ENCODE data around the gene PRRG1. TPM values are rescaled to one million over a fixed set of nuclear protein-coding genes. Genes with fewer than 3 reads are reported as not detected.

Gene PRRG1
- total and polyA plus RNA-seq, 2 of the 13 experiments (the other 11 are each of a cell fraction or from before 2014, with no cell fraction given), result 5.0 to 11.0 TPM

DNA sequence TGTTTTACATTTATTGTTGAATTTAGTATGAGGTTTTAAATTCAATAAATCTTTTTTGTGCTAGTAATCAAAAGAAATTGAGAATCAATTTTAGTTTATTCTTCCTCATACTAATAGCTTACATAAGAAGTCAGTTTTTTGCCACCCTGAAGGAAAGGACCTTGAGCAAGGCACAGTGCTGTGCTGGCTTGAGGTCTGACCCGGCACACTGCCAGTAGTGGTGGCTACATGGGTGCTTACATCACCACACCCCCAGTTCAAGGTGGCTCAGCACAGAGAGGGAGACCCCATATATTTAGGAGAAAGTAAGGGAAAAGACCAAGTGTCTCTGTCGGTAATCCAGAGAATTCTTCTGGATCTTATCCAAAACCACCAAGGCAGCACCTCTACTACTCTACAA lies 136.3 kb downstream of the PRRG1 start:
- TF ChIP-seq CCAR2 (optimal IDR thresholded peaks at IDR 0.05; ENCODE audit: low read depth, low read length), result no peak
- TF ChIP-seq, protein P1, sequence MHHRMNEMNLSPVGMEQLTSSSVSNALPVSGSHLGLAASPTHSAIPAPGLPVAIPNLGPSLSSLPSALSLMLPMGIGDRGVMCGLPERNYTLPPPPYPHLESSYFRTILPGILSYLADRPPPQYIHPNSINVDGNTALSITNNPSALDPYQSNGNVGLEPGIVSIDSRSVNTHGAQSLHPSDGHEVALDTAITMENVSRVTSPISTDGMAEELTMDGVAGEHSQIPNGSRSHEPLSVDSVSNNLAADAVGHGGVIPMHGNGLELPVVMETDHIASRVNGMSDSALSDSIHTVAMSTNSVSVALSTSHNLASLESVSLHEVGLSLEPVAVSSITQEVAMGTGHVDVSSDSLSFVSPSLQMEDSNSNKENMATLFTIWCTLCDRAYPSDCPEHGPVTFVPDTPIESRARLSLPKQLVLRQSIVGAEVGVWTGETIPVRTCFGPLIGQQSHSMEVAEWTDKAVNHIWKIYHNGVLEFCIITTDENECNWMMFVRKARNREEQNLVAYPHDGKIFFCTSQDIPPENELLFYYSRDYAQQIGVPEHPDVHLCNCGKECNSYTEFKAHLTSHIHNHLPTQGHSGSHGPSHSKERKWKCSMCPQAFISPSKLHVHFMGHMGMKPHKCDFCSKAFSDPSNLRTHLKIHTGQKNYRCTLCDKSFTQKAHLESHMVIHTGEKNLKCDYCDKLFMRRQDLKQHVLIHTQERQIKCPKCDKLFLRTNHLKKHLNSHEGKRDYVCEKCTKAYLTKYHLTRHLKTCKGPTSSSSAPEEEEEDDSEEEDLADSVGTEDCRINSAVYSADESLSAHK (CRISPR knock-in tag; IDR thresholded peaks at IDR 0.05; ENCODE audit: borderline replicate concordance), result no peak
- TF ChIP-seq FOXC1 (CRISPR knock-in tag; IDR thresholded peaks at IDR 0.05; ENCODE audit: borderline replicate concordance), result no peak
- TF ChIP-seq, protein P2, sequence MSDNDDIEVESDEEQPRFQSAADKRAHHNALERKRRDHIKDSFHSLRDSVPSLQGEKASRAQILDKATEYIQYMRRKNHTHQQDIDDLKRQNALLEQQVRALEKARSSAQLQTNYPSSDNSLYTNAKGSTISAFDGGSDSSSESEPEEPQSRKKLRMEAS (IDR thresholded peaks at IDR 0.05), result no peak
- no peak for TF ChIP-seq ELF1 (CRISPR knock-in tag; IDR thresholded peaks at IDR 0.05)
- TF ChIP-seq, protein P3, sequence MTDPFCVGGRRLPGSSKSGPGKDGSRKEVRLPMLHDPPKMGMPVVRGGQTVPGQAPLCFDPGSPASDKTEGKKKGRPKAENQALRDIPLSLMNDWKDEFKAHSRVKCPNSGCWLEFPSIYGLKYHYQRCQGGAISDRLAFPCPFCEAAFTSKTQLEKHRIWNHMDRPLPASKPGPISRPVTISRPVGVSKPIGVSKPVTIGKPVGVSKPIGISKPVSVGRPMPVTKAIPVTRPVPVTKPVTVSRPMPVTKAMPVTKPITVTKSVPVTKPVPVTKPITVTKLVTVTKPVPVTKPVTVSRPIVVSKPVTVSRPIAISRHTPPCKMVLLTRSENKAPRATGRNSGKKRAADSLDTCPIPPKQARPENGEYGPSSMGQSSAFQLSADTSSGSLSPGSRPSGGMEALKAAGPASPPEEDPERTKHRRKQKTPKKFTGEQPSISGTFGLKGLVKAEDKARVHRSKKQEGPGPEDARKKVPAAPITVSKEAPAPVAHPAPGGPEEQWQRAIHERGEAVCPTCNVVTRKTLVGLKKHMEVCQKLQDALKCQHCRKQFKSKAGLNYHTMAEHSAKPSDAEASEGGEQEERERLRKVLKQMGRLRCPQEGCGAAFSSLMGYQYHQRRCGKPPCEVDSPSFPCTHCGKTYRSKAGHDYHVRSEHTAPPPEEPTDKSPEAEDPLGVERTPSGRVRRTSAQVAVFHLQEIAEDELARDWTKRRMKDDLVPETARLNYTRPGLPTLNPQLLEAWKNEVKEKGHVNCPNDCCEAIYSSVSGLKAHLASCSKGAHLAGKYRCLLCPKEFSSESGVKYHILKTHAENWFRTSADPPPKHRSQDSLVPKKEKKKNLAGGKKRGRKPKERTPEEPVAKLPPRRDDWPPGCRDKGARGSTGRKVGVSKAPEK (CRISPR knock-in tag; IDR thresholded peaks at IDR 0.05; ENCODE audit: borderline replicate concordance), result no peak
- TF ChIP-seq, protein P4, sequence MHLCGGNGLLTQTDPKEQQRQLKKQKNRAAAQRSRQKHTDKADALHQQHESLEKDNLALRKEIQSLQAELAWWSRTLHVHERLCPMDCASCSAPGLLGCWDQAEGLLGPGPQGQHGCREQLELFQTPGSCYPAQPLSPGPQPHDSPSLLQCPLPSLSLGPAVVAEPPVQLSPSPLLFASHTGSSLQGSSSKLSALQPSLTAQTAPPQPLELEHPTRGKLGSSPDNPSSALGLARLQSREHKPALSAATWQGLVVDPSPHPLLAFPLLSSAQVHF (CRISPR knock-in tag; IDR thresholded peaks at IDR 0.05), result no peak
- TF ChIP-seq, protein P5, sequence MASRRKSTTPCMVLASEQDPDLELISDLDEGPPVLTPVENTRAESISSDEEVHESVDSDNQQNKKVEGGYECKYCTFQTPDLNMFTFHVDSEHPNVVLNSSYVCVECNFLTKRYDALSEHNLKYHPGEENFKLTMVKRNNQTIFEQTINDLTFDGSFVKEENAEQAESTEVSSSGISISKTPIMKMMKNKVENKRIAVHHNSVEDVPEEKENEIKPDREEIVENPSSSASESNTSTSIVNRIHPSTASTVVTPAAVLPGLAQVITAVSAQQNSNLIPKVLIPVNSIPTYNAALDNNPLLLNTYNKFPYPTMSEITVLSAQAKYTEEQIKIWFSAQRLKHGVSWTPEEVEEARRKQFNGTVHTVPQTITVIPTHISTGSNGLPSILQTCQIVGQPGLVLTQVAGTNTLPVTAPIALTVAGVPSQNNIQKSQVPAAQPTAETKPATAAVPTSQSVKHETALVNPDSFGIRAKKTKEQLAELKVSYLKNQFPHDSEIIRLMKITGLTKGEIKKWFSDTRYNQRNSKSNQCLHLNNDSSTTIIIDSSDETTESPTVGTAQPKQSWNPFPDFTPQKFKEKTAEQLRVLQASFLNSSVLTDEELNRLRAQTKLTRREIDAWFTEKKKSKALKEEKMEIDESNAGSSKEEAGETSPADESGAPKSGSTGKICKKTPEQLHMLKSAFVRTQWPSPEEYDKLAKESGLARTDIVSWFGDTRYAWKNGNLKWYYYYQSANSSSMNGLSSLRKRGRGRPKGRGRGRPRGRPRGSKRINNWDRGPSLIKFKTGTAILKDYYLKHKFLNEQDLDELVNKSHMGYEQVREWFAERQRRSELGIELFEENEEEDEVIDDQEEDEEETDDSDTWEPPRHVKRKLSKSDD (CRISPR knock-in tag; IDR thresholded peaks at IDR 0.05; ENCODE audit: low read depth), result no peak
- TF ChIP-seq, protein P6, sequence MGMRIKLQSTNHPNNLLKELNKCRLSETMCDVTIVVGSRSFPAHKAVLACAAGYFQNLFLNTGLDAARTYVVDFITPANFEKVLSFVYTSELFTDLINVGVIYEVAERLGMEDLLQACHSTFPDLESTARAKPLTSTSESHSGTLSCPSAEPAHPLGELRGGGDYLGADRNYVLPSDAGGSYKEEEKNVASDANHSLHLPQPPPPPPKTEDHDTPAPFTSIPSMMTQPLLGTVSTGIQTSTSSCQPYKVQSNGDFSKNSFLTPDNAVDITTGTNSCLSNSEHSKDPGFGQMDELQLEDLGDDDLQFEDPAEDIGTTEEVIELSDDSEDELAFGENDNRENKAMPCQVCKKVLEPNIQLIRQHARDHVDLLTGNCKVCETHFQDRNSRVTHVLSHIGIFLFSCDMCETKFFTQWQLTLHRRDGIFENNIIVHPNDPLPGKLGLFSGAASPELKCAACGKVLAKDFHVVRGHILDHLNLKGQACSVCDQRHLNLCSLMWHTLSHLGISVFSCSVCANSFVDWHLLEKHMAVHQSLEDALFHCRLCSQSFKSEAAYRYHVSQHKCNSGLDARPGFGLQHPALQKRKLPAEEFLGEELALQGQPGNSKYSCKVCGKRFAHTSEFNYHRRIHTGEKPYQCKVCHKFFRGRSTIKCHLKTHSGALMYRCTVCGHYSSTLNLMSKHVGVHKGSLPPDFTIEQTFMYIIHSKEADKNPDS (CRISPR knock-in tag; IDR thresholded peaks at IDR 0.05), result no peak
- FAIRE-seq, result no peak
- BruUV-seq (replicated peaks), result no TSS peak
- in situ Hi-C loops (cut with HindIII; ENCODE audit: extremely low pct_ligation_motif_present, low pct_unique_long_range_greater_than_20kb), result no loop called here
- Histone ChIP-seq H3K36me3 (replicated peaks in 1 of 2; ENCODE audit: control insufficient read depth in 1 of 2, insufficient read depth in 2 of 2, low read length in 2 of 2) (no peaks in the 10 kb centered on the region), H3K4me2 (ENCODE audit: low read depth, low read length) (no peak overlapping the region), H4K20me1 (ENCODE audit: insufficient read depth, low read length) (no peaks in the 10 kb centered on the region), H3K4me1 (ENCODE audit: insufficient read depth, low read length) (0 out of 2 replicates have a peak, but pooled peaks cover 8% of the 10 kb centered on the region), H3K4me3 (replicated peaks in 1 of 3; ENCODE audit: insufficient read depth in 1 of 3, low read depth in 2 of 3, low read length in 3 of 3) (no peak overlapping the region), H2AFZ (ENCODE audit: low read length) (no peak overlapping the region), H3K79me2 (ENCODE audit: insufficient read depth, low read length) (no peaks in the 10 kb centered on the region), H3K27me3 (ENCODE audit: control insufficient read depth in 1 of 2, insufficient read depth in 2 of 2, low read length in 2 of 2) (no peaks in the 10 kb centered on the region), H3K27ac (ENCODE audit: extremely low read length, insufficient read depth, low read length) (no peak overlapping the region), H3K9ac (ENCODE audit: insufficient read depth, low read depth, low read length) (no peak overlapping the region), H3K9me3 (ENCODE audit: low read length) (no peaks in the 10 kb centered on the region)
- no peak for ATAC-seq
- intact Hi-C loops (cut with micrococcal nuclease; ENCODE audit: unreplicated experiment), result no loop called here
- ChIA-PET CTCF (ENCODE audit: low intra/inter-chr PET ratio, low total read pairs) (no interaction called here), POLR2A (no interaction called here)
- no peak for DNase-seq (ENCODE audit: low spot score)
- 81% methylated on average over 1 of the region's 2 CpGs for WGBS (ENCODE audit: low lambda C conversion rate)

Data from HepG2 (cell line).